Muscle of back (tissue), 11 donors: Measurements from ENCODE around the gene TENM3. TPM values are rescaled to one million over a fixed set of nuclear protein-coding genes. Genes with fewer than 3 reads are reported as not detected.

Experiments
- DNase-seq, 3 donors: peaks; one replicate each; pipeline versions ENCODE4 v3.0.0 to v3.0.0-alpha.2; 2013
- polyA plus RNA-seq, 10 donors: library from polyadenylated mRNA; unstranded; fragments of 120-200 nt; gene quantifications; one replicate each; pipeline ENCODE4 v1.2.1, GENCODE V29; 2013; ENCODE audit not compliant: insufficient read length in 10 of 10

The TENM3 gene
- polyA plus RNA-seq, 10 donors: 9.2 to 23.1 (median 15.7) TPM

DNA sequence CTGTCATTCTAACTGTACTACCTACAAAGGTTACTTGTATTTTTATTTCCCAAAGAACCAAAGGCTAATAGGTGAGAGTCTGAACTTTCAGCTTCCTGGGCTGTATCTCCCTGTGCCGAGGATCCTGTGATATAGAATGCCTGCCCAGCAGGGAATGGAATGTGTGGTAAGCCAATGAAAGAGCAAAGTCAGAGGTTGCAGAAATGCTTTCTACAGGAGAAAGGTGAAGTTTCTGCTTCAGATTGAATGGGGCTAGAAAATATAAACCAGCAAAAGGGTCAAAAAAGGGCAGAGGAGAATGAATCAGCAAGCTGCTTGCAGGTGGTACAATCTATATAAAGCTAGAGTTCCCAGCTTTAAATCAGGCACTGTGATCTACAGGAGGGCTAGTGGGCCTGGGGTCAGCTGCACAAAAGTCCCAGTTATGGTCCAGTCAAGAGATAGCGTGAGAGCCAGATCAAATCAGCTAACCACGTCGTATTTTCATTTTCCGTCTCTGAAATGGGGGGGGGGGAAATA is 527.9 kb downstream of the TENM3 start:
- DNase-seq: no peak

DNA sequence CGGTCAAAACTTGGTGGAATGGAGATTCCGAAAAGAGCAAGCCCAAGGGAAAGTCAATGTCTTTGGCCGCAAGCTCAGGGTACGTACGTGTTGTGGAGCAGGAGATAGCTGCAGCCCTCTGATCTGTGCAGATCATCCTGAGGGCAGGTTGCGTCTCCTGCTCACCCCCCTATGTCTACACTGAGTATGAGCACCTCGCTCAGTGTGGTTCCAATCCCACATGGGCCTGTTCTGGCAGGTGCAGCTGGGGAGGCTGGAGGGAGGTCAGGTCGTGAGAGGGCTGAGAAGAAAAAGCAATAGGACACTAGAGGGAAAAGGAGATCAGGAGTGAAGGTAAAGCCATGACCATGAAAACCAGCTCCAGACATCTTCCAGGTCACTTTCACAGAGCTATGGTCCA is 531.9 kb downstream of the TENM3 start:
- no peak for DNase-seq

DNA sequence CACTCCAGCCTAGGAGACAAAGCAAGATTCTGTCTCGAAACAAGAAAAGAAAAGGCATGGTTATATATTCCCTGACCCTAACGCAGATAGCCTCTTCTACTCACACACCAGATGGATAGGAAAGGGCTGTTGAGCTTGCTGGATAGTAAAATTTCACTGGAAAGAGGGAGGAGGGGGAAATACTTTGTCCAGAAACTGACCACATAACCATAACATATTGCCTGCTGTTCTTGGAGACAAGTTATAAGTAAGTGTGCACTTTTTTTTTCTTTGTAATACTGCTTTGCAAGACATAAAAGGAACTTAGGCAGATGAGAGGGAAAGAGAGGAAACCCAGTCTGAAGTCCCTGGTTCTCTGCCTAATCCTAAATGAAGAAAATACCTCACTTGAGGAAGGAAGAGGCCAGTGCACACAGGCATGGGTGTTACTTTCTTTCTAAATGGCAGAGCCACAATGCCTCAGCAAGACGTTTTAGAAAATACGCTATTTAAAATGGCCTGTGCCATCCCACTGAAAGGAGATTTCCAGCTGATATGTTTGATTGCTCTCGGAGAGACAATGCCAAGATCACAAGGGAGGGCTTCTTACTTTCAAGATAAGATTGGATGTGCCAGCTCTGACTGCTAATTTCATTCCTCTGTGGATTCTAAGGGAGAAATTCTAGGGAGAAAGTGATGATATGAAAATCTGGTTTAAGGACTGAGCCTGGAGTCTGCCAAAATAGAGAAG is 533.3 kb downstream of the TENM3 start:
- DNase-seq: no peak

DNA sequence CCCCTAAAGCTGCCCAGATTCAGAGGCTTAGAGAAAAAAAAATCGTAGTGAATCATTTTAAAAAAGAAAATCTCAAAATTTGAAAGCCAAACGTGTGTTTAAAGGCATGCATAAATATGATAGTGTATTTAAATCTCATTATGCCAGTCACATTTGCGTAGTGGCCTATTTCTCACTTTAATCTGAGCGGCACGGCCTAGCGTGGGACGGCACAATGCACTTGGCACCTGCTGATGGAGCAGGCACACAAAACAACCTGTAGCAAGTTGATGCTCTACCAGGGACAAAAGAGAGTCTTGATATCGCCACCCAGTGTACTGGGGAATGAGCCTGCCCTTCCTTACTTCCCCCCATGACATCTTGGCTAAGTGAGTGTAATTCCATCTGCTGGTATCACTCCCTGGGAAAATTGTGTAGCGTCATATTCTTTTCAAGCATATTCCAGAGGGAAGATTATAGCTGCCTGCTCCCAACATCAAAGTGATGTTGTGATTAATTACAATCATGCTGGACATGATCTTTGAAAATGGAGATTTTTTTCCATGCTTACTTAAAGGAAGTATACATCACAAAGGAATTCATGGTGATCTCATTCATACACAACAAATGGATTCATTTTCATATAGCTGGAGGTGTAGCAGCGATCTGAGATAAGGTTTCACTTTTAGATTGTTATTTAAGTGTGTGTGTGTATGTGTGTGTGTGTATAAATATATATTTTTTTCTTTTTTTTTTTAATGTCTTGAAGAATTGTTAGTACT is 535.2 kb downstream of the TENM3 start:
- DNase-seq: peak in 1 of 3 donors; percentile 7

DNA sequence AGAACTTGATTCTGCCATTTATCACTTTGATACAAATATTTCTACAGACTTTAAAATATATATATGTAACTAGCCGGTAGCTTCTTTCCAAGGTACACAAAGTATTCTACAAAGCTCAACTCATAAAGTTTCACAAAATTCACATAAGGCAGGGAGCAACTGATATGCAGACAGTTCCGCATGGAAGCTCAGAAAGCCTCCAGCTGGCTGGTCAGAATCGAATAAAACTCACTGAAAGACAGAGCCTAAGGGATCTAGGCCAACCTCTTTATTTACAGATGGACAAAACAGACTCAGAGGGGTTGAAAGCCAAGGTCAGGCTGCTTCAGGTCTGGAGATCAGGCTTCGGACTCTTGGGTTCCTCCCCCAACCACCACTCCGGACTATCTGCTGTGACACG is 543.8 kb downstream of the TENM3 start:
- no peak for DNase-seq

GRCh38 chr4:182788201-182788600 is 545.0 kb downstream of the TENM3 start:
- no peak for DNase-seq

DNA sequence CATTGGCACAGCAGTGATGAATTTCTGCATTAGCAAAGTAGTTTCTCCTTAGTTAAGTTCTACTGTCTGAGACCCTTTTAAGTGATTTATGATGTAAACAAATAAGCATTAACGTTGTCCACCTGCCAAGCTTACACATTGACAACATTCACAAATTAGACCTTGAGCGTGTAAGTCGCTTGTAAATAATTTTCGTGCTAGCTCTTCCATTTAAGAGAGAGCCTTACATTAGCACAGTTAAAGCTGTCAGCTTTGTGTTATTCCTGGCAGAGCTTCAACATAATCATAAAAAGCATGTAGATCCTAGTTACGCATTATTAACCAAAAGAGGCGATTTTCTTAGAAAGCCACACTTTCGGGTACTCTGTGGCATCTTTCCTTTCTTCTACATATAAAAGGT is 546.3 kb downstream of the TENM3 start:
- DNase-seq: no peak

GRCh38 chr4:182795446-182796238 is 552.4 kb downstream of the TENM3 start:
- no peak for DNase-seq

DNA sequence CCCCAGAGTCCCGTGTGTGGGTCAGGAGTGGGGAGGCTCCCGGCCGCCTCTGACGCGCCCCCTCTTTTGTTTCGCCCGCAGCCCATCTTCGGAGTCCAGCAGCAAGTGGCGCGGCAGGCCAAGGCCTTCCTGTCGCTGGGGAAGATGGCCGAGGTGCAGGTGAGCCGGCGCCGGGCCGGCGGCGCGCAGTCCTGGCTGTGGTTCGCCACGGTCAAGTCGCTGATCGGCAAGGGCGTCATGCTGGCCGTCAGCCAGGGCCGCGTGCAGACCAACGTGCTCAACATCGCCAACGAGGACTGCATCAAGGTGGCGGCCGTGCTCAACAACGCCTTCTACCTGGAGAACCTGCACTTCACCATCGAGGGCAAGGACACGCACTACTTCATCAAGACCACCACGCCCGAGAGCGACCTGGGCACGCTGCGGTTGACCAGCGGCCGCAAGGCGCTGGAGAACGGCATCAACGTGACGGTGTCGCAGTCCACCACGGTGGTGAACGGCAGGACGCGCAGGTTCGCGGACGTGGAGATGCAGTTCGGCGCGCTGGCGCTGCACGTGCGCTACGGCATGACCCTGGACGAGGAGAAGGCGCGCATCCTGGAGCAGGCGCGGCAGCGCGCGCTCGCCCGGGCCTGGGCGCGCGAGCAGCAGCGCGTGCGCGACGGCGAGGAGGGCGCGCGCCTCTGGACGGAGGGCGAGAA is 556.5 kb downstream of the TENM3 start:
- DNase-seq: no peak

DNA sequence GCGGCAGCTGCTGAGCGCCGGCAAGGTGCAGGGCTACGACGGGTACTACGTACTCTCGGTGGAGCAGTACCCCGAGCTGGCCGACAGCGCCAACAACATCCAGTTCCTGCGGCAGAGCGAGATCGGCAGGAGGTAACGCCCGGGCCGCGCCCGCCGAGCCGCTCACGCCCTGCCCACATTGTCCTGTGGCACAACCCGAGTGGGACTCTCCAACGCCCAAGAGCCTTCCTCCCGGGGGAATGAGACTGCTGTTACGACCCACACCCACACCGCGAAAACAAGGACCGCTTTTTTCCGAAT is 557.0 kb downstream of the TENM3 start:
- DNase-seq: no peak

GRCh38 chr4:182801636-182802035 is 558.4 kb downstream of the TENM3 start:
- DNase-seq: no peak

DNA sequence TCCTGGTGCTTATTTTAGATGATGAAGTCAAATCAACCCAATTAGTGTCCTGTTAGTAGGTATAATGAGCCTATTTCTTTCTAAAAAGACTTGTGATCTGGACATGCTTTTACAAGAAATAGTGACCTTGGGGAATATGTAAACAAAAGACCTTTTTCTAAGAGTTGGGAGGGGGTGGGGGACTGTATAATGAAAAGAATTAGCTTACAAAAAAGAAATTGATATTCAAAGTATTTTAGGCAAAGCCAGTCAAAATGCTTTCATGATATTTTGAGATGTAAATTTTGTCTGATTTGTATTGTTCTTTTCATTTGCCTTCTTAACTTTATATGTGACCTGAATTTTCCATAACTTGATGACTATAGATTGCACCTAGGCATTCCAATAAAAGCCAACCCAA is 559.4 kb downstream of the TENM3 start:
- no peak for DNase-seq

DNA sequence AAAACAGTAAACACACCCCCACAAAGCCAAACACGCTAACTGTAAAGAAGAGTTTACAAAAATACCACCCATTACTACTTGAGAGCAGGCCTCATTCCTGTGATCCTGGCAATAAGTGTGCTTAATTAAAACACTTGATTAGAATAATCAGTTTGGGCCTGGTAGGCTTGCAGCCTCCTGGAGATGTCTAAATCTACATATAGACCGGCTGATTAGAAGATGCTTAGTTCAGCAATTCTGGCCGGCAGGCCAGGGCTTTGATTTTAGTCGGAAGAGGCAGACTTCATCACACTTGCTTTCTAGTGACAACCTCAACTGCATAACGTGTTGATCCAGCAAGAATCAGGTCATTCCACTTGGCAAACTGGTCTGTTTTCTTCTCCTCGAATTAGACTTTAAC is 560.0 kb downstream of the TENM3 start:
- DNase-seq: no peak

DNA sequence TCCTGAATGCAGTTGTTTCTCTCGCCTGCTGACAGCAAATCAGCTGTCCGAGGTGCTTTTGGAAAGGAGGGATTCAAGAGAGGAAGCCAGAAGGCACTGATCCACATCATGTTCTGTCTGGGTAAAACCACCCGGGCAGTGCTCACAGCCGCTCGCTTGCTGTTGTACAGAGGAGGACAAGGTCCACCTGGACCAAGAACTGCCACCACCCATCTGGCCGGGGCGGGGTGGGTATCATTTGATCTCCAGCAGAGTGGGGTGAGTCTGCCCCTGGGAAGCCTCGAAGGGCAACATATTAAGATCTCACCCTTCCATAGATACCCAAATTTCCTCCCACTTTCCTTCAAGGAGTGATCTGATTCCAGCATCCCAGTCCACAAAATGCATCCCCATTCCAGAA is 560.9 kb downstream of the TENM3 start:
- DNase-seq: no peak

DNA sequence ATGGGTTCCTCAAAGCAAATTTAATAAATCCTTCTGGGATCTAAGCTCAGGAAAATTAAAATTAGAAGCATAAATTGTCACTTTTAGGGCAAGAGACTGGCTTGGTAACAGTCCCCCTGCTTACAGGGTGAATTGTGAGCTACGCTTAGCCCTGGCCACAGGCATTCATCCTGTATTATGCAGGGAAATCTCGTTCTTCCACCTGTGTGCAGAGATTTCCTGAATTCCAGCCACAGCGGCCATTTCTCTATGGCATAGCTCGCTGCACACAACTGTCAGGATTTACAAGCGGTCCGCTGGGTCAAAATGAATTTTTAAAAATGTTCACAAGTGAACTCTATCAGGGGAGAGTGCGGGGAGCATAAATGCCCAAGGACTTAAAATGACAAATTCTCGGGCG is 562.1 kb downstream of the TENM3 start:
- DNase-seq: no peak

DNA sequence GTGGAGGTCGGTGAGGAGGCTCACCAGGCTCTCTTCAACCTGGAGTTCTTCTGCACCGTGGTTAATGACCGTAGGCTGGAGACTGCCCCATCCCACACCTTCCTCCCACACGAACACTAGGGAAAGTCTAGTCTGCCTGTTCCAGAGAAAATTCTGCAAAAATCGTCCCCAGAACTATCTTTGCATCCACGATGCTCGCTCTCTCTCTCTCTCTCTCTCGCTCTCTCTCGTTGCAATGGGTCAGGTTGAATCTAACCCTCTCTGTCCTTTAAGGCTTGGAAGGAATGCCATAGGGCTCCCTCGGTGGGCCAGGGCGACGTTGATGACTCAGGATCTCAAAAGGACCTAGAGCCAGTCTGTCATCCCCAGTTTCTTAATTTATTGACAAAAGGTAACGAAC is 562.5 kb downstream of the TENM3 start:
- DNase-seq: no peak

- DNase-seq: peak; percentile 74 to 94 (median 87)
Observed at GRCh38 chr4:182806259-182807252, 563.4 kb downstream of the TENM3 start.

GRCh38 chr4:182807346-182807745 is 564.1 kb downstream of the TENM3 start:
- DNase-seq: no peak

GRCh38 chr4:182807767-182808548 is 564.8 kb downstream of the TENM3 start:
- DNase-seq: peak in 1 of 3 donors; percentile 23
